K562 (cell line): ENCODE results near the gene SOBP. TPM values are rescaled to one million over a fixed set of nuclear protein-coding genes. Genes with fewer than 3 reads are reported as not detected.

Experiments used
- ATAC-seq: fragments of 200-7000 bp; cut with Tn5 transposase; 3 replicates; pipeline ENCODE4 v1.9.1; 2020; ENCODE audit warnings: moderate library complexity
- BruUV-seq: library from RNA; stranded (reverse); fragments of 400-500 nt; replicated peaks from 2 replicates; lab custom pipeline; 2021; lab: Mats Ljungman, UMichigan
- CTCF ChIA-PET: fragments of 300-600 bp; formaldehyde crosslinking; extraction: SDS; loops from one replicate; lab custom pipeline; 2021; ENCODE audit warnings: low intra/inter-chr PET ratio; lab: Yijun Ruan, JAX
- POLR2A ChIA-PET: fragments of 300-600, 350-650 bp; sonication (Branson Sonifier 250); formaldehyde crosslinking; extraction: SDS; loops from one replicate; lab custom pipeline; 2021; ENCODE audit warnings: antibody characterized with exemption, inconsistent platforms; lab: Yijun Ruan, JAX
- DNase-seq, 4 experiments: peaks; one replicate each; pipeline versions ENCODE4 v3.0.0 to v3.0.0-alpha.2; 2011 to 2018; ENCODE audit warnings: low spot score in 3 of 4, mixed read lengths in 3 of 4; ENCODE audit errors: extremely low read depth in 1 of 4
- FAIRE-seq: peaks from 2 replicates; lab custom pipeline; 2011; peaks lifted over from hg19 to GRCh38; lab: Jason Lieb, UNC
- H2AFZ ChIP-seq: 2 replicates; pipeline ENCODE4 v1.6.0; 2011; ENCODE audit warnings: low read depth, low read length, control low read depth, inconsistent platforms
- H3K27ac ChIP-seq: fragments of 200-600 bp; 3 replicates; pipeline ENCODE4 v1.8.0; 2011; ENCODE audit warnings: low read depth, mild to moderate bottlenecking, control low read depth, inconsistent platforms, low read length, moderate library complexity, mixed read lengths; ENCODE audit errors: extremely low read depth
- H3K27me3 ChIP-seq, 2 experiments: fragments of 300-600 bp in 1 of 2; 2 replicates in 1 of 2; 3 replicates in 1 of 2; pipeline versions ENCODE4 v1.6.0 to v1.8.0; 2011; ENCODE audit warnings: inconsistent platforms in 2 of 2, low read length in 2 of 2, mild to moderate bottlenecking in 1 of 2, mixed read lengths in 1 of 2, moderate library complexity in 1 of 2; ENCODE audit not compliant: control insufficient read depth in 2 of 2, insufficient read depth in 2 of 2
- H3K36me3 ChIP-seq: fragments of 300-600 bp; 3 replicates; pipeline ENCODE4 v1.8.0; 2011; ENCODE audit warnings: mild to moderate bottlenecking, low read length, inconsistent platforms; ENCODE audit not compliant: control insufficient read depth, insufficient read depth
- H3K4me1 ChIP-seq, 2 experiments: fragments of 200-600 bp in 1 of 2; replicated peaks in 1 of 2; 2 replicates in 1 of 2; 3 replicates in 1 of 2; pipeline versions ENCODE4 v1.5.1 to v1.8.0; 2011; ENCODE audit warnings: inconsistent platforms in 2 of 2, low read length in 2 of 2, mild to moderate bottlenecking in 1 of 2, mixed read lengths in 1 of 2, moderate library complexity in 1 of 2; ENCODE audit not compliant: control insufficient read depth in 2 of 2, insufficient read depth in 2 of 2
- H3K4me2 ChIP-seq: 2 replicates; pipeline ENCODE4 v1.6.1; 2011; ENCODE audit warnings: low read length, control low read depth, inconsistent platforms, mixed read lengths; ENCODE audit not compliant: insufficient read depth
- H3K4me3 ChIP-seq: fragments of 200-600 bp; sonication (generic), shearing (Covaris generic); 2 replicates; pipeline ENCODE4 v1.5.1; 2016; ENCODE audit warnings: control low read depth, inconsistent platforms
- H3K79me2 ChIP-seq: fragments of 200-600 bp; 3 replicates; pipeline ENCODE4 v1.8.0; 2011; ENCODE audit warnings: low read length, inconsistent platforms; ENCODE audit not compliant: control insufficient read depth, insufficient read depth
- H3K9ac ChIP-seq, 2 experiments: 2 replicates each; pipeline versions ENCODE4 v1.6.0 to v1.6.1; 2011; ENCODE audit warnings: low read depth in 2 of 2, low read length in 2 of 2, control low read depth in 1 of 2, inconsistent platforms in 1 of 2, mild to moderate bottlenecking in 1 of 2, mixed read lengths in 1 of 2; ENCODE audit not compliant: insufficient read depth in 1 of 2
- H3K9me1 ChIP-seq: one replicate; pipeline ENCODE4 v1.6.0; 2011; ENCODE audit warnings: inconsistent platforms, mild to moderate bottlenecking, low read length, moderate library complexity; ENCODE audit not compliant: control insufficient read depth, insufficient read depth
- H3K9me3 ChIP-seq: replicated peaks from 2 replicates; pipeline ENCODE4 v1.5.1; 2011; ENCODE audit warnings: low read depth, low read length, inconsistent platforms; ENCODE audit not compliant: control insufficient read depth, insufficient read depth
- H4K20me1 ChIP-seq: replicated peaks from 2 replicates; pipeline ENCODE4 v1.6.1; 2011; ENCODE audit warnings: low read length, inconsistent platforms, mixed read lengths; ENCODE audit not compliant: control insufficient read depth, insufficient read depth
- CREM ChIP-seq: IDR thresholded peaks from 2 replicates; pipeline ENCODE4 v1.6.1; 2014; ENCODE audit warnings: antibody characterized with exemption, low read depth
- MAFG ChIP-seq: fragments of 450-650 bp; conservative IDR thresholded peaks from 2 replicates; pipeline ENCODE4 v1.6.1; 2016; ENCODE audit warnings: missing genetic modification characterization, missing compliant biosample characterization
- SMC3 ChIP-seq: conservative IDR thresholded peaks from 2 replicates; pipeline ENCODE4 v1.6.1; 2011; ENCODE audit warnings: low read depth, low read length, improper control_type of control experiment; ENCODE audit not compliant: insufficient read depth
- ZNF134 ChIP-seq: fragments of 250-450 bp; sonication (Bioruptor Pico); conservative IDR thresholded peaks from 2 replicates; pipeline ENCODE4 v1.4.0; 2020
- ZNF780A ChIP-seq: fragments of 250-450 bp; sonication (Bioruptor Pico); IDR thresholded peaks from 2 replicates; pipeline ENCODE4 v1.5.0; 2021; ENCODE audit warnings: mild to moderate bottlenecking
- WGBS: fragments of 100-300 bp; shearing (Covaris generic); methylation state at CpG from one replicate; pipeline ENCODE4 v1.1.6; 2016; ENCODE audit warnings: low coverage, mixed read lengths; ENCODE audit not compliant: insufficient coverage; ENCODE audit errors: missing lambda C conversion rate; 5-methylcytosine and 5-hydroxymethylcytosine counted together
- in situ Hi-C: fragments of 300-500 bp; cut with MboI; formaldehyde crosslinking; loops from 4 replicates; pipeline ENCODE4 v1.15.0; 2018; ENCODE audit warnings: inconsistent platforms, mixed read lengths
- intact Hi-C: fragments of 100-400 bp; cut with micrococcal nuclease; formaldehyde crosslinking; loops from 2 replicates; pipeline ENCODE4 v1.14.2; 2022
- polyA plus RNA-seq, 8 experiments: library from polyadenylated mRNA; depleted of rRNA in 4 of 8; stranded (reverse) in 5 of 8; unstranded in 3 of 8; fragments of >200 nt; fragmentation: Nextera tagmentation in 2 of 8; fragmentation: Illumina TruSeq in 1 of 8; extraction: Ambion mirVana in 2 of 8; extraction: Trizol in 1 of 8; gene quantifications; 2 replicates each; pipeline versions ENCODE4 v1.2.1 to v1.2.3, GENCODE V29; 2011 to 2014; ENCODE audit warnings: inconsistent platforms in 1 of 8, missing spikeins in 1 of 8
- total RNA-seq, 7 experiments: library from RNA; depleted of rRNA in 6 of 7; stranded (reverse); fragments of >200 nt in 6 of 7; fragmentation: Illumina TruSeq in 2 of 7; extraction: Trizol in 2 of 7; gene quantifications; 2 replicates each; pipeline versions ENCODE4 v1.2.1 to v1.2.3, GENCODE V29; 2011 to 2021; ENCODE audit warnings: low replicate concordance in 1 of 7
- TF ChIP-seq, protein P1 (sequence below), 2 experiments: fragments of 150-350 bp in 1 of 2; IDR thresholded peaks; 2 replicates each; pipeline ENCODE4 v1.6.1; 2012 to 2016; ENCODE audit warnings: low read depth in 2 of 2, low read length in 2 of 2, mild to moderate bottlenecking in 1 of 2, moderate library complexity in 1 of 2

Gene SOBP
- total and polyA plus RNA-seq, 9 of the 15 experiments (the other 6 are each of a cell fraction or from before 2014, with no cell fraction given) = 0.16 TPM; not detected in 8

DNA sequence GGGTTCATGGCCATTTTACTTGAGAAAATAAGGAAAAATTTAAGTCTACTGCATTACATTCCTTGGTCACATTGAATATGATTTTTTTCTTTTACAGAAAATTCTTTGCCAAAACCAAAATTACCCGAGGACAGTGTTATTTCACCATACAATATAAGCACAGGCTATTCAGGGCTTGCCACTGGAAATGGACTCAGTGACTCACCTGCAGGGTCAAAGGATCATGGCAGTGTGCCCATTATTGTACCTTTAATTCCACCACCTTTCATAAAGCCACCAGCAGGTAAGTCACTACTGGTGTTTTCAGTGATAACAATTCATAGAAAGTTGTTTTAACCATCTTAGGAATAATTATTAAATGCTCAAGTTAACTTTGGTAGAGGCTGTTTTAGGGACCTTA, 16.2 kb downstream of the SOBP start:
- Histone ChIP-seq H4K20me1 (no peaks in the 10 kb centered on the region), H3K79me2 (no peaks in the 10 kb centered on the region), H3K27ac (no peak overlapping the region), H3K36me3 (no peaks in the 10 kb centered on the region), H3K9me1 (no peaks in the 10 kb centered on the region), H3K4me1 (peaks cover 0 to 10% of the 10 kb centered on the region in 2 experiments; a peak in 2 of 5 replicates), H2AFZ (no peak overlapping the region), H3K9me3 (no peaks in the 10 kb centered on the region), H3K4me2 (no peak overlapping the region), H3K27me3 (peaks cover 0 to 5% of the 10 kb centered on the region in 2 experiments; a peak in 2 of 5 replicates), H3K9ac (no peak overlapping the region), H3K4me3 (no peak overlapping the region)
- in situ Hi-C loops (no loop called here), intact Hi-C loops (no loop called here)
- POLR2A ChIA-PET = no interaction called here
- ATAC-seq = no peak
- no TSS peak for BruUV-seq
- FAIRE-seq = no peak
- CTCF ChIA-PET = no interaction called here
- TF ChIP-seq MAFG = no peak
- TF ChIP-seq ZNF780A = no peak
- no peak for TF ChIP-seq ZNF134 (CRISPR knock-in tag)
- TF ChIP-seq, protein P1, sequence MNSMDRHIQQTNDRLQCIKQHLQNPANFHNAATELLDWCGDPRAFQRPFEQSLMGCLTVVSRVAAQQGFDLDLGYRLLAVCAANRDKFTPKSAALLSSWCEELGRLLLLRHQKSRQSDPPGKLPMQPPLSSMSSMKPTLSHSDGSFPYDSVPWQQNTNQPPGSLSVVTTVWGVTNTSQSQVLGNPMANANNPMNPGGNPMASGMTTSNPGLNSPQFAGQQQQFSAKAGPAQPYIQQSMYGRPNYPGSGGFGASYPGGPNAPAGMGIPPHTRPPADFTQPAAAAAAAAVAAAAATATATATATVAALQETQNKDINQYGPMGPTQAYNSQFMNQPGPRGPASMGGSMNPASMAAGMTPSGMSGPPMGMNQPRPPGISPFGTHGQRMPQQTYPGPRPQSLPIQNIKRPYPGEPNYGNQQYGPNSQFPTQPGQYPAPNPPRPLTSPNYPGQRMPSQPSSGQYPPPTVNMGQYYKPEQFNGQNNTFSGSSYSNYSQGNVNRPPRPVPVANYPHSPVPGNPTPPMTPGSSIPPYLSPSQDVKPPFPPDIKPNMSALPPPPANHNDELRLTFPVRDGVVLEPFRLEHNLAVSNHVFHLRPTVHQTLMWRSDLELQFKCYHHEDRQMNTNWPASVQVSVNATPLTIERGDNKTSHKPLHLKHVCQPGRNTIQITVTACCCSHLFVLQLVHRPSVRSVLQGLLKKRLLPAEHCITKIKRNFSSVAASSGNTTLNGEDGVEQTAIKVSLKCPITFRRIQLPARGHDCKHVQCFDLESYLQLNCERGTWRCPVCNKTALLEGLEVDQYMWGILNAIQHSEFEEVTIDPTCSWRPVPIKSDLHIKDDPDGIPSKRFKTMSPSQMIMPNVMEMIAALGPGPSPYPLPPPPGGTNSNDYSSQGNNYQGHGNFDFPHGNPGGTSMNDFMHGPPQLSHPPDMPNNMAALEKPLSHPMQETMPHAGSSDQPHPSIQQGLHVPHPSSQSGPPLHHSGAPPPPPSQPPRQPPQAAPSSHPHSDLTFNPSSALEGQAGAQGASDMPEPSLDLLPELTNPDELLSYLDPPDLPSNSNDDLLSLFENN (IDR thresholded peaks at IDR 0.05; ENCODE audit: low read depth in 2 of 2, low read length in 2 of 2) = no peak
- no peak for TF ChIP-seq CREM
- no peak for TF ChIP-seq SMC3
- no peak for DNase-seq
- 6% methylated on average over 1 of the region's 1 CpG for WGBS
